PC-9 (cell line): ENCODE data around the gene PPP2R2C. TPM values are rescaled to one million over a fixed set of nuclear protein-coding genes. Genes with fewer than 3 reads are reported as not detected.

Experiments used
- BruUV-seq: library from RNA; stranded (reverse); fragments of 400-500 nt; replicated peaks from 2 replicates; lab custom pipeline; 2021; lab: Mats Ljungman, UMichigan
- CTCF ChIA-PET: fragments of 300-600 bp; sonication (Branson Sonifier 250); formaldehyde crosslinking; loops from one replicate; lab custom pipeline; 2022; ENCODE audit warnings: antibody characterized with exemption; lab: Charles Lee
- POLR2A ChIA-PET: fragments of 300-600 bp; sonication (Branson Sonifier 250); formaldehyde crosslinking; loops from one replicate; lab custom pipeline; 2022; ENCODE audit warnings: antibody characterized with exemption; ENCODE audit not compliant: unreplicated experiment; lab: Charles Lee
- DNase-seq, 2 experiments: peaks; one replicate each; pipeline versions ENCODE4 v3.0.0 to v3.0.0-alpha.2; 2015 to 2022; ENCODE audit warnings: mixed read lengths in 1 of 2
- H2AFZ ChIP-seq: fragments of 200-600 bp; sonication (generic); 2 replicates; pipeline ENCODE4 v1.8.1; 2017; ENCODE audit warnings: antibody characterized with exemption
- H3F3A ChIP-seq: fragments of 200-600 bp; sonication (generic); 2 replicates; pipeline ENCODE4 v1.8.1; 2017; ENCODE audit warnings: antibody characterized with exemption, mild to moderate bottlenecking, low read depth; ENCODE audit not compliant: insufficient read depth
- H3K27ac ChIP-seq: fragments of 200-600 bp; sonication (generic); 2 replicates; pipeline ENCODE4 v1.6.1; 2016; ENCODE audit warnings: mixed run types
- H3K27me3 ChIP-seq: fragments of 200-600 bp; sonication (generic); 2 replicates; pipeline ENCODE4 v1.6.1; 2016; ENCODE audit warnings: low read depth, mixed run types; ENCODE audit not compliant: insufficient read depth
- H3K36me3 ChIP-seq: fragments of 200-600 bp; sonication (generic); 2 replicates; pipeline ENCODE4 v1.6.1; 2016; ENCODE audit warnings: low read depth, mixed run types
- H3K4me1 ChIP-seq: fragments of 200-600 bp; sonication (generic); replicated peaks from 2 replicates; pipeline ENCODE4 v1.6.1; 2016; ENCODE audit warnings: mixed run types; ENCODE audit not compliant: insufficient read depth
- H3K4me2 ChIP-seq: fragments of 200-600 bp; sonication (generic); 2 replicates; pipeline ENCODE4 v1.6.1; 2017; ENCODE audit warnings: mixed run types
- H3K4me3 ChIP-seq: fragments of 200-600 bp; sonication (generic); 2 replicates; pipeline ENCODE4 v1.6.1; 2016; ENCODE audit warnings: mixed run types
- H3K79me2 ChIP-seq: fragments of 200-600 bp; sonication (generic); 2 replicates; pipeline ENCODE4 v1.6.1; 2017; ENCODE audit warnings: low read depth, mixed run types
- H3K9me2 ChIP-seq: fragments of 200-600 bp; sonication (generic); 2 replicates; pipeline ENCODE4 v1.8.1; 2017; ENCODE audit warnings: mild to moderate bottlenecking; ENCODE audit not compliant: insufficient read depth
- H3K9me3 ChIP-seq: fragments of 200-600 bp; sonication (generic); 2 replicates; pipeline ENCODE4 v1.8.1; 2016; ENCODE audit warnings: low read depth; ENCODE audit not compliant: insufficient read depth
- H4K20me1 ChIP-seq: fragments of 200-600 bp; sonication (generic); 2 replicates; pipeline ENCODE4 v1.8.1; 2017; ENCODE audit not compliant: insufficient read depth
- CTCF ChIP-seq: fragments of 200-600 bp; sonication (generic); conservative IDR thresholded peaks from 2 replicates; pipeline ENCODE4 v1.6.1; 2017; ENCODE audit warnings: mixed run types, antibody characterized with exemption, mild to moderate bottlenecking, moderate library complexity
- EZH2 ChIP-seq: fragments of 200-600 bp; sonication (generic); IDR thresholded peaks from 2 replicates; pipeline ENCODE4 v1.8.0; 2017; ENCODE audit warnings: antibody characterized with exemption, low read depth
- intact Hi-C: fragments of 100-400 bp; cut with micrococcal nuclease; formaldehyde crosslinking; loops from one replicate; pipeline ENCODE4 v1.10.0; 2022; ENCODE audit not compliant: unreplicated experiment
- total RNA-seq: library from RNA; stranded (reverse); gene quantifications from 2 replicates; pipeline ENCODE4 v1.2.3, GENCODE V29; 2021

The PPP2R2C gene
- total RNA-seq, 1 experiment from 2014 or later: 40.9 TPM

DNA sequence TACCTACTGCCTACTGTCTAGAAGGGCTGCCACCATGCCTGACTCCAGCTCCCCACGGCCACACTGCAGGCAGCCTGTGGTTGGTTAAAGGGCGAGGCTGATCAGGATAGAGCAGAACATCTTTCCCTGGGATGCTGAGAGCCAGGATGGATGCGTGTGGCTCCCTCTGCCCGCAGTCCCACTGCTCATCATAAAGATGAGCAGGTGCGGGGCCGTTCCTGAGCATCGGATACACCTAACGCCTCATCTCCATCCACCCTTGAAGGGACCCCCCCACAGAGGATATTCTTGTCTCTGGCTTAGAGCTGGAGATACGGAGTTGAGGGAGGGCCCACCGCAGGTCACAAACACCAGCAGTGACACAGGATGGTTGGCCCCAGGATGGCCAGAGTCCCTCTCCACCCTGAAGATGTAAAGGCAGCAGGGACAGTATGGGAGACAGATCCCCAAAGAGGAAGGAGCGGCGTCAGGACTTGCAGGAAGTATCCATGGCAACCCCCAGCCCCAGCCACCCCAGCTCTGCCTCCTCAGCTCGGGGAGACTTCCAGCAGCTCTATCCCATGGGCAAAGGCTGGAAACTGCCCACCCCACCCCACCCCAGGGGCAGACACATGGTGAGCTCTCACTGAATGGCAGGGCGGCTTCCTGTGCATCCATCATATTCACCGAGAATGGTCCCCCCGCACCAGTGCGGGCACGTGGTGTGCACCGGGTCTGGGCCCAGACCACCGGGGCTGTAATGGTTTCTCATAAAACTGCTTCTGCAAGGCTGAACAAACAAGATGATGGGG, 19.3 kb downstream of the PPP2R2C start:
- no peaks in the 10 kb centered on the region for H3K36me3 ChIP-seq
- H2AFZ ChIP-seq: no peak overlapping the region
- no peaks in the 10 kb centered on the region for H3K9me3 ChIP-seq
- no peaks in the 10 kb centered on the region for H3F3A ChIP-seq
- ChIA-PET POLR2A (no interaction called here), CTCF (no interaction called here)
- H3K4me2 ChIP-seq: no peak overlapping the region
- H3K4me1 ChIP-seq: no peaks in the 10 kb centered on the region
- no peaks in the 10 kb centered on the region for H3K79me2 ChIP-seq
- H3K9me2 ChIP-seq: no peaks in the 10 kb centered on the region
- no TSS peak for BruUV-seq
- TF ChIP-seq CTCF (no peak), EZH2 (no peak)
- no peaks in the 10 kb centered on the region for H4K20me1 ChIP-seq
- no peak overlapping the region for H3K4me3 ChIP-seq
- no peaks in the 10 kb centered on the region for H3K27me3 ChIP-seq
- no peak overlapping the region for H3K27ac ChIP-seq
- DNase-seq: no peak
- intact Hi-C loops: no loop called here

DNA sequence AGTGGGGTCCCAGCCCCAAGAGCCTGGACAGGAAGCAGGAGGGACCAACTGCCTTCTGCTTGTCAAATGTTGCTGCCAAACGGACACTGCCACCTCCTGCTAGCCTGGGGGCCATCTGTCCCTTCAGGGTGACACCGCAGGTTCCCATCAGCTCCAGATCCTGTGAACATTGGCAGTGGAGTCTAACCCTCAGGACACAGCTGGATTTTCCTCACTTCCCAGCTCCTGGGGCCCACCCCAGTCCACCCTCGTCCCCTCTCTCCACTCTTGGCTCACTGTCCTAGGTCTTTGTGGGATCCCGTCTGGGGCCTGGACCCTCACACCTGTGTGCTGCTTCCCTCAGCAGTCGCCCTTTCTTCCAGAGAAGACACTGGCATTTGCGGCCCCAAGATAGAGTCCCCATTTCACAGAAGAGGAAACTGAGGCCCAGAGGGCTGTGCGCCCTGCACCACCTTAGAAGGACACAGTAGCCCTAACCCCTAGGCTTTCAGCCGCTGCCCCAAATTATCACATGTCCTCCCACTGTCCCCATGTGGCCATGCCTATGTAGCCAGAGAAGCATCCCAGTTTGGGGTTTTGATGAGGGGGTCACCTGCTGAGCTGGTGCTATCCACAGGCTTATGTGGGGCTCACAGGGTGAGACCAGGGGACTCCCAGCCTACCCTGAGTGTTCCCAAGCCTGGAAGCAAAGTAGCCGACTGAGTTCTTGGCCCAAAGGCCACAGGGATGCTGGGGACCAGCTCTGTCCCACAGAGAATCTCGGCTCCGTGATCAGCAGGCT, 20.1 kb downstream of the PPP2R2C start:
- Histone ChIP-seq H3K4me1 (no peaks in the 10 kb centered on the region), H3K27me3 (no peaks in the 10 kb centered on the region), H3K79me2 (no peaks in the 10 kb centered on the region), H3K36me3 (no peaks in the 10 kb centered on the region), H2AFZ (no peak overlapping the region), H3K9me2 (no peaks in the 10 kb centered on the region), H3F3A (no peaks in the 10 kb centered on the region), H3K9me3 (no peaks in the 10 kb centered on the region), H3K27ac (no peak overlapping the region), H3K4me2 (no peak overlapping the region), H4K20me1 (no peaks in the 10 kb centered on the region), H3K4me3 (no peak overlapping the region)
- ChIA-PET CTCF (no interaction called here), POLR2A (no interaction called here)
- intact Hi-C loops: no loop called here
- no TSS peak for BruUV-seq
- TF ChIP-seq CTCF (no peak), EZH2 (no peak)
- DNase-seq: no peak

- Histone ChIP-seq H3K4me2 (no peak overlapping the region), H3K36me3 (no peaks in the 10 kb centered on the region), H3F3A (no peaks in the 10 kb centered on the region), H3K9me3 (no peaks in the 10 kb centered on the region), H3K27me3 (no peaks in the 10 kb centered on the region), H3K4me1 (no peaks in the 10 kb centered on the region), H3K27ac (no peak overlapping the region), H3K9me2 (no peaks in the 10 kb centered on the region), H4K20me1 (no peaks in the 10 kb centered on the region), H2AFZ (no peak overlapping the region), H3K4me3 (no peak overlapping the region), H3K79me2 (no peaks in the 10 kb centered on the region)
- intact Hi-C loops: no loop called here
- ChIA-PET POLR2A (no interaction called here), CTCF (no interaction called here)
- no peak for TF ChIP-seq CTCF
- TF ChIP-seq EZH2: no peak
- BruUV-seq: no TSS peak
- no peak for DNase-seq
Measured at GRCh38 chr4:6451309-6451708, 21.1 kb downstream of the PPP2R2C start.
